Peyer's patch (tissue), 4 donors: ENCODE measurements around the gene RCN2.

Experiments used
- POLR2A ChIP-seq, 2 donors: fragments of 450-650 bp; IDR thresholded peaks; one replicate each; pipeline ENCODE4 v1.5.1; 2017; ENCODE audit warnings: antibody characterized with exemption in 2 of 2, mild to moderate bottlenecking in 2 of 2, moderate library complexity in 2 of 2
- TF ChIP-seq, protein P1 (sequence below), 6 experiments: fragments of 450-650 bp in 4 of 6; fragments of 200-600 bp in 2 of 6; sonication (generic) in 1 of 6; IDR thresholded peaks; one replicate each; pipeline ENCODE4 v1.5.1; 2017 to 2019; ENCODE audit warnings: antibody characterized with exemption in 6 of 6, mild to moderate bottlenecking in 3 of 6, moderate library complexity in 1 of 6

DNA sequence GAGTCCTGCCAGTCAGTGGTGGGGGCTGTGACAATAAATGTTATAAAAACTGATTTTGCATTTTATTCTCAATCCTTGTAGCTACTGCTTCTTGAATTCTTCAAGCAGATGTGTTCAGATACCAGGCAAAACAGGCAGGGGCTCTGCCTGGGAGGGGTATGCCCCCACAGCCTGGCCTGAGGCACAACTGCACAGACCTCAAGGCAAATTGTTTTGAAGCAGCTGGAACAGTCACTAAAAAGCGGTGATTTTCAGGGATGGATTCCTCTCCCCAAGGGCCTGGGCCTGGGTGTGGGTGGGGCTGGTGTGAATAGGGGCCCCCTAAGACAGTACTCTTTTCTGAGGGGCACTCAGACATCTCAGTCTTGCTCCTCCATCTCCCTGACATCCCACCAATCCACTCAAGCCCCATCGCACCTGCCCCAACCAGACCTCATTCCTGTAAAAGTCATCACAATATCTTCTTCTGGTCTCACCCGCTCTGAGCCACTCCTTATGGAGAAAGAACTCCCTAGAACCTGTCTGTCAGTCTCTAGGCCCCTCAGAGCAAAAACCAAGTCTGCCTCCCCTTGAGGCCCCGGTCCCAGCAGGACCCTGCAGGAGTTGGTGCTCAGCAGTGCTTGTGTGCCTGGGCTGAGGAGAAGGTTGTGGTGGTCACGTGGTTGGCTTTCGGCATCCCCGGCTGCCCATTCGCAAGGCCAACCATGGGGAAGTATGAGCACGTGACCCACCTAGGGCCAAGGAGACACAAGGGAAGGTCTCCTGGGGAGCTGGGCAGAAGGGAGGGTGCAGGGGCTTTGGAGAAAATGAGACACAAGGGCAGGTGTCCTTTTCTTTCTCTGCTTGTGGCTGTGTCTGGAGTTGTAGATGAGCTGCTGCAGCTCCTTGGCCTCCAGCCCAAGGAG lies 60.4 kb downstream of the RCN2 start:
- TF ChIP-seq, protein P1, sequence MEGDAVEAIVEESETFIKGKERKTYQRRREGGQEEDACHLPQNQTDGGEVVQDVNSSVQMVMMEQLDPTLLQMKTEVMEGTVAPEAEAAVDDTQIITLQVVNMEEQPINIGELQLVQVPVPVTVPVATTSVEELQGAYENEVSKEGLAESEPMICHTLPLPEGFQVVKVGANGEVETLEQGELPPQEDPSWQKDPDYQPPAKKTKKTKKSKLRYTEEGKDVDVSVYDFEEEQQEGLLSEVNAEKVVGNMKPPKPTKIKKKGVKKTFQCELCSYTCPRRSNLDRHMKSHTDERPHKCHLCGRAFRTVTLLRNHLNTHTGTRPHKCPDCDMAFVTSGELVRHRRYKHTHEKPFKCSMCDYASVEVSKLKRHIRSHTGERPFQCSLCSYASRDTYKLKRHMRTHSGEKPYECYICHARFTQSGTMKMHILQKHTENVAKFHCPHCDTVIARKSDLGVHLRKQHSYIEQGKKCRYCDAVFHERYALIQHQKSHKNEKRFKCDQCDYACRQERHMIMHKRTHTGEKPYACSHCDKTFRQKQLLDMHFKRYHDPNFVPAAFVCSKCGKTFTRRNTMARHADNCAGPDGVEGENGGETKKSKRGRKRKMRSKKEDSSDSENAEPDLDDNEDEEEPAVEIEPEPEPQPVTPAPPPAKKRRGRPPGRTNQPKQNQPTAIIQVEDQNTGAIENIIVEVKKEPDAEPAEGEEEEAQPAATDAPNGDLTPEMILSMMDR (IDR thresholded peaks at IDR 0.05): no peak
- TF ChIP-seq POLR2A (IDR thresholded peaks at IDR 0.05): no peak
